Mammary epithelial cell (primary cell): ENCODE results near the gene UNC5CL.

Experiments
- CTCF ChIP-seq, 2 donors: IDR thresholded peaks in 1 of 2; conservative IDR thresholded peaks in 1 of 2; 2 replicates each; pipeline ENCODE4 v1.5.1; 2011 to 2012; ENCODE audit warnings: inconsistent platforms in 2 of 2, low read length in 2 of 2, mild to moderate bottlenecking in 2 of 2, control low read depth in 1 of 2, low read depth in 1 of 2; ENCODE audit not compliant: insufficient read depth in 1 of 2; ENCODE audit errors: extremely low read depth in 1 of 2
- EZH2 ChIP-seq: IDR thresholded peaks from 2 replicates; pipeline ENCODE4 v1.6.1; 2012; ENCODE audit warnings: low read length, inconsistent platforms, borderline replicate concordance

- TF ChIP-seq CTCF (conservative IDR thresholded peaks at IDR 0.05 in 1 of 2, IDR thresholded peaks at IDR 0.05 in 1 of 2; ENCODE audit: extremely low read depth in 1 of 2, insufficient read depth in 1 of 2, low read depth in 1 of 2, low read length in 2 of 2) (peak in 1 of 2 donors; percentile 19), EZH2 (no peak)
Observed at GRCh38 chr6:40990301-40990700, 48.7 kb downstream of the UNC5CL start.
